Activated CD4-positive, alpha-beta T cell treated with anti-CD3 and anti-CD28 coated beads, Interleukin-2, Interleukin-6, amounts not matched to agents 100 ng/mL and 50 ng/mL, durations not matched to agents 16 hours and 8 hours (primary cell): Measurements from ENCODE around the gene XPO5.
"Not testable (repeated sequence)": the region's sequence is repeated elsewhere in the genome, so short reads cannot be mapped to it uniquely, and the experiment has no call there.

Source experiments
- DNase-seq: peaks from one replicate; pipeline ENCODE4 v3.0.0-alpha.2; 2020

Gene XPO5

DNA sequence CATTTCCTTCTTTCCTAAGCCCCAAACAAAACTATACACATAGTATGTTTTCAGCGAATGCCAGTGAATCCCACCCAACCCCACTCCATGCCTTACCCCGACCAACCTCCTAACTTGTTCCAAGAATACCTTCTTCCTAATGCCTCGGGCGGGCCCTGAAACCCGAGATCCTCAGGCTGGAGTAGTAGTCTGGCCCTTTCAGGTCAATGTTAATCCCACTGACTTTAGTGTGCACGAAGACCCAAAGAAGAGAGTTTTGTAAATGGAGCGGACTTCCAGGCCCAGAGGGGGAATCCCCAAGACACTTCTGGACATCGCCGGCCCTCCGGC is 59.5 kb downstream of the XPO5 start:
- no peak for DNase-seq

DNA sequence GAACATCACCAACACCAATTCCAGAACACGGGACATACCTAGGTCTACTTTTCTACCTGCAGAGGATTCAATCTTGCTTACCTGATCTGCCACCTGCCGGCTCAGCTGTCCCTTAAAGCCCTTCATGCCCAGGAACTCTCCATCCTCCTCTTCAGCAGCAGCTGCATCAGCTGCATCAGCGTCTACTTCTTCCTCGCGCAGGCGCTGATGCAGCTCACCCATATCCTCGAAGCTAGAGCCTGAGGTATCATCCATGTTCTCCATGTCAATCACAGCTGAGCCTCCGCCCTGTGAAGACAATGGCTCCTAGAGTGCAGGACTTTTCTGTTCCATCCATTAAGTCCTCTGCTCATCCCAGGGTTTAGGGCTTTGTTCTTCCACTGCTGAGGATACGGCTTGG is 60.0 kb downstream of the XPO5 start:
- DNase-seq: no peak

DNA sequence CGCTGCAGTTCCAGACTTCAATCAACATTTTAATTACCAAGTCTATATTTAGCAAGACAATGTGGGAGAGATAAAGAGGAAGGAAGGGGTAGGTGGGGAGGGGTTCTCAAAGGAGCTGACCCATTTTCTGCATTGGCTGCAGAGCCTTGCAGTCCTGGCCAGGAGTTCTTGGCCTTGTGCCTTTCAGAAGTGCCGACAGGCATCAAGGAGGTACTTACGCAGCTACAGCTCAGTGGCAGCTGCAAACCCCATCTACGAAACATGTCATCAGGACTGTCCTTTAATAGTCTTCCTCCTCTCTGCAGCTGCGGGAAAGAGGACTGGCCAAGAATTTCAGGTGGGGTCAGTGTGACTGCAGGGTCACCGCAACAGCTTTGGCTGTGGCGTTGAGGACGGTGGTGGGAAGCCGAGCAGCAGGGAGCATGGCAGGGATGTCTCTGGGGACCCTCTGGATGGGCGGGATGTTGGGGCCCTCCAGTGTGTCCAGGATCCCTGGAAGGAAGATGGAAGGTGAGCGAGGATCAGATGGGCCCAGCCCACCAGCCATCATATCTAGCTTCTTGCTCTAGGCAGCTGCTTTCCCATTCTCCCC is 63.9 kb downstream of the XPO5 start:
- DNase-seq: no peak

DNA sequence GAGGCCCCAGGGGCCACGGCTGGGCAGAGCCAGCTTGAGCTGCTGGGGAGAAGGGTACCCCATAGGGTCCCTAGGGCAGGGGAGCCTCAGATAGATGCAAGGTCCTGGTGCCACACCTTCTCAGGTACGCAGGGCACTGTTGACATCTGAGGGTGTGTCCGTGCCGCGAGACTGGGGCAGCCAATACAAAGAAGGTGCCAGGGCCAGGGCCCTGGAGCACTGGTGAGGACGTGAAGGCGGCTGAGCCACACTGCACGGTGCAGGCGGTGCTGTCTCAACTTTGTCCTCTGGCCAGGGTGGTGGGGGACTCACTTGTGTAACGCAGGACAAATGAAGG is 65.0 kb downstream of the XPO5 start:
- no peak for DNase-seq

DNA sequence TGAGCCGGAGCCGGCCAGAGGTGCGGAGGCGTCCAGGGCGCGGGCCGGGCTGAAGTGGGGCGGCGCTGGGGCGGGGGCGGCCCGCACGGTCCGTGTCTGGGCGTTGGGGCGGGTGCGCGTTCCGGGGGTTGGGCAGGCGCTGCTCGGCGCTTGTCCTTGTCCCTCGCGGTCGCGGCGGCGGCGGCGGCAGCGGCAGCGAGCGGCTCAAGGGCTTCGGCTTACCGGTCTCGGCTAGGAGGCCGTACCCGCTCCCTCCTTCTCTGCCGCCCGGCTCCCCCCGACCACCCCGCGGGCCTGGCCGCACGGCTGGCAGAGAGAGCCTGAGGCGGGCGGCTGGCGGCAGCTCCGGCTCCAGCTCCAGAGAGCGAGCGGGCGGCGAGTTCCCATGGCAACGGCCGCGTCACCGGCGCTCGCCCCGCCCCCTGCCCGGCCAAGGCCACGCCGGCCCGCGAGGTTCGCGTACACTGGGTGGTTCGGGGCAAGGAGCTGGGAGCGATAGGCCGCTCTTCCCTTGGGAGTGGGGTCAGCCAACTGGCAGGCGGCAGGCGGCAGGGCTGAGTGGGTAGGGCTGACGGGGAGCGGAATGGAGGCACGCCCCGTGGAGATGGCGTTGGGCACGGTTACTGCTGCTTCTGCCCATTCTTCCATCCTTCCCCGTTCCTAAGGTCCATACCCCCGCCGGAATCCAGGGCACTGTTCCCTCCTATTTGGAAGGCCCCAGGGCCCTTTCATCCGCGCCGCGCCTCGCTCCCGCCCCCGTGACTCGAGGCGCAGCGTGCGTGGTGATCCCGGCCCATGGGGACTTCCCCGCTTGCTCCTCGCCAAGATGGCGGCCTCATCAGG is 65.6 kb downstream of the XPO5 start, which contains the start of gene LRRC73:
LRRC73 (minus strand) TSS at position 363 of the 843 bp plus-strand sequence. CDS start 561 bp downstream, outside the sequence.
- DNase-seq: peak; percentile 85

DNA sequence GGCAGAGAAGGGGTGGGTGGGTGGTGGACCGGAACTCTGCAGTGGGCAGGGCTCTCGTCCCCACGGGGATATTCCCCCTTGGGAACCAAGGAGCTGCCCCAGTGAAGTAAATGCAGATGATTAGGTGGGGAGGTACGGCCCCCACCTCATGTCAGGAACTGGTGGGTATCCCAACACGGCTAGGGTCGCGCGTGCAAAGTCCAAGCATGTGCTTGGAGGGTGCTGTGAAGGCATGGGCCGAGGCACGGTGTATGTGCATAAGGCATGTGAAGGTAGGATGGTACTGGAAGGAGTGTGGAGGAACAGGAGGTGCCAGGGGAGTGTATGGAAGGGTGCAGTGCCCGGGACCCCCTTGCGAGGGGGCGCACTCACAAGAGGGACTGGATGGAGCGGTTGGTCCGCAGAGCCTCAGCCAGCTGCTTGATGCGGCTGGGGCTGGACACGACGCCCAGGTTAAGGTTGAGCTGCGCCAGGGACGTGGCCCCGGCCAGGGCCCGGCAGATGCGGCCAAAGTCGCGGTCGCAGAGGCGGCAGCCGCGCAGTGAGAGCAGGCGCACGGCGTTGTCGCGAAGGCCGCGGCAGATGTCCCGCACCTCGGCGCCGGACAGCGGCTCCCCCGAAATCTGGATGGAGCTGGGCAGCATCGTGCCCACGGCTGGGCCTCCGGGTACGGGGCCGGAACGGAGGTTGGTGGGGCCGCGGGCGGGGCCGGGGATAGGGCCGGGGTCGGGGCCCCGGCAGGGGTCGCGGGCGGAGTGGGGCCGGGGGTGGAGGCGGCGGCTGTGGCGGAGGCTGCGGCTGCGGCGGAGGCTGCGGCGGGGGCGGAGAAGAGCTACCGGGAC is 66.5 kb downstream of the XPO5 start:
- DNase-seq: no peak

DNA sequence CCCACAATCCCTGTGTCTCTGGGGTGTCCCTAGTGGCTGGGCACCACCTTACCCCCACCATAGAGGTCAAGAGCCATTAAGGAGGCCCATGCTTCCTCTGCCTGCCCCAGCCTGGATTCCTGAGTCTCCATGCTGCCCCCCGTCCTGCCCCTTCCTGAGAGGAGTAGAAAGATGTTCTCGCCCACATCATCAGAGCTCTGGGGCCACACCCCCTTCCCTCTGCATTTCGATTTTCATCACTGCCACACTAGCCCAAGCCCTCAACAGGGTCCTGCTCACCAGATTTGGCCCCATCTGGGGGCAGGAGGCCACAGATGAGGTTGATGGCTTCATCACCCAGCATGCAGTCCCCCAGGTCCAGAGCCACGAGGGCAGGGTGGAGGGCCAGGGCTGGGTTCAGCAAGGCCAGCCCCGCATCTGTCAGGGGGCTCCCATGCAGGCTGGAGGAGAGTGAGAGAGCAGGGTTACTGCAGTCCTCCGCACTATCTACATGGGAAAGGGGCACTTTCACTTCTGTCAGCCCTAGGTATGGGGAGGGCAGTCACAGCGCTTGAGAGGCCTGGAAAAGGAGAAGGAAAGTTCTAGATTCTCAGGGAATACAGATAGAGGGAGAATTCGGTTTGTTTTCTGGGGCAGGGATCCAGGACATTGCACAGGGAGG is 67.2 kb downstream of the XPO5 start:
- no peak for DNase-seq

DNA sequence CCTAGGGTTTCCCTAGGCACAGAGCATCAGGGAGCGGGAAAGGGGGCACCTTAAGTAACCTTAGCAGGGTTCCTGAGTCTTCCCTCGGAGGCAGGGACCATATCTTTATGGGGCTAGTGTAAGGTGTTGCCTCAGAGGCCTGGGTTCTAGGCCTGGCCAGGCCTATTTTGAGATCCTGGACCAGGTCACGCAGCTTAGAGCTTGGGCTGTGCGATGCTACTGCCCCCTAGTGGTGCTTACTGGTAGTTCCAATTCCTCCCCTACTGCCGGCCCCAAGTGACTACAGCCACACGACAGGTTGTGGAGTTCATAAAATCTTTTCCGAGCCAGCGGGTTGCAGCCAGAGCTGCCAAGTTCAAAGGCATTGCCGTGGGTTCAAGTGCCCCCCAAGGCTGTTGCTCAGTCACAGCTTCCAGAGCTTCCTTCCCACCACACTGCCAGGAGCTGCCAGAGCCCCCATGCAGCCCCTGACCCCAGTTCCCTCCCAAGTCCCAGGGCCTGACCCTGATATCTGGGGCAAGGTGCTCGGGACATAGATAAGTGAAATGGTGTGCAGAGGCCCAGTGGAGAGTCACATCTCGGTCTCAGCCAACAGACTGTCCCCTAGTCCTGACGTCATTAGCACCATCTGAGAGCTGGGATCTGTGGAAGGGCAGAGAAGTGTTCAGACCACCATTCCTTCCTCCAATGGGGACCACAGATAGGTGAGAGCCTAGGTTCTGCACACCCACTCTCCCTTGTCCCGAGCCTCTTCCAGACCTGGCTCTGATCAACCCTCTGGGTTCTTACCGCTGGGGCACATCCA is 69.0 kb downstream of the XPO5 start:
- DNase-seq: peak; percentile 86

DNA sequence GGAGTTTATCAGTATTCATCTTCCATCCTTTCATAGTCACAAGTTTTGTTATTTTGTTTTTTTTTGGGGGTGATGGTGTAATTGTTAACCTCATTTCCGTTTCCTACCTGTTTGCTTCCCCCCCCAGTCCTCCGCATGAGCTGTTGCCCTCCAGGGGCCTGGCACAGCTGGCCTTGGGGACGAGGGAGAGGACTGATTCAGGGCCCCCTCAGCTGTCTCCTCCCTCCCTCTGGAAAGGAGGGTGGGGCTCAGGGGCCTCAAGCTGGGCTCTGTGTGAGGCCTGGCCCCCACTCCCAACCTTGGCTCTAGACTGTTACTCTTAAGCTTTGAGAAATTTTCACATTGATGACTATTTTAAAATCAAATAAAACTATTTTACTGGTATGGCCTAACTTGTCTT is 69.7 kb downstream of the XPO5 start:
- DNase-seq: no peak

DNA sequence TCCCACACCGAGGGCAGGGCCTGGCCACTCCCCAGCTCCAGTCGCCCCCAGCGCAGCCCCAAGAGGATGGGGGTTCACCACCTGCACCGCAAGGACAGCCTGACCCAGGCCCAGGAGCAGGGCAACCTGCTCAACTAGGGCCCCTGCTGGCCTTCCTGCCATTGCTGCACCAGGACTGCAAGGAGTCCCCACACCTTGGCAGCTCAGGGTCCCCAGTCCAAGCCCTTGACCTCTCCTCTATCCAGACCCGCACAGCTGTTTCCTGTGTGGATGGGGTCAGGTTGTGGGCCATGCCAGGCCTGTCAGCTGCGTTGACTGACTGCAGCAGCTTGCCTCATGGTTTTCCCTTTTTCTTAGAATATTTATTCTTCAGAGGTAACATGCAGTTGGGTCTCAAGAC is 70.1 kb downstream of the XPO5 start:
- no peak for DNase-seq

DNA sequence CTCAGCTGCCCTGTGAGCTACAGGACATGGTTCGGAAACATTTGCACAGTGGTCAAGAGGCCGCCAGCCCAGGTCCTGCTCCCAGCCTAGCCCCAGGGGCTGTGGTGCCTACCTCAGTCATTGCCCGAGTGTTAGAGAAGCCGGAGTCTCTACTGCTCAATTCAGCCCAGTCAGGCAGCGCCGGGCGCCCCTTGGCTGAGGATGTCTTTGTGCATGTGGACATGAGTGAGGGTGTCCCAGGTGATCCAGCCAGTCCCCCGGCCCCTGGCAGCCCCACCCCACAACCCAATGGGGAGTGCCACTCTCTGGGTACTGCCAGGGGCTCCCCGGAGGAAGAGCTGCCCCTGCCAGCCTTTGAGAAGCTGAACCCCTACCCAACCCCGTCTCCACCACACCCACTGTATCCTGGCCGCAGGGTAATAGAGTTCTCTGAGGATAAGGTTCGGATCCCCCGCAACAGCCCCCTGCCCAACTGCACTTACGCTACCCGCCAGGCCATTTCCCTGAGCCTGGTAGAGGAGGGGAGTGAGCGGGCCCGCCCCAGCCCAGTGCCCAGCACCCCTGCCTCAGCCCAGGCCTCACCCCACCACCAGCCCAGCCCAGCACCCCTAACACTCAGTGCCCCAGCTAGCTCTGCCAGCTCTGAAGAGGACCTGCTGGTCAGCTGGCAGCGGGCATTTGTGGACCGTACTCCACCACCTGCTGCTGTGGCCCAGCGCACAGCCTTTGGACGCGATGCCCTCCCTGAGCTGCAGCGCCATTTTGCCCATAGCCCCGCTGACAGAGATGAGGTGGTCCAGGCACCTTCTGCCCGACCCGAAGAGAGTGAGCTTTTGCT is 70.9 kb downstream of the XPO5 start:
- no peak for DNase-seq

DNA sequence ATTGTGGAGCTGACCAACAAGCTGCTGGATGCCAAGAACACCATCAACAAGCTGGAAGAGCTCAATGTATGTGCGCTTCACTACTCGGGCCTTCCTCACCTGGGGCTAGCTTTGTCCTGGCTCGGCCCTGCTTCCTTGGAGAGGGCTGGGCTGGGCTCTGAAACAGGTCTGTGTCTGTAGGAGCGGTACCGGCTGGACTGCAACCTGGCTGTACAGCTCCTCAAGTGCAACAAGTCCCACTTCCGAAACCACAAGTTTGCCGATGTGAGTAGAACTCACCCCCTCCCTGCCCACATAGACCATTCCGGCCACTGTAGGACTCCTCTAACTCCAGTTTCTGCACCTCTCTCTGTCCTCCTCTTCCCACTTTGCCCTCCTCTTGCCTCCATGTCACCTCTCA is 72.4 kb downstream of the XPO5 start:
- no peak for DNase-seq

DNA sequence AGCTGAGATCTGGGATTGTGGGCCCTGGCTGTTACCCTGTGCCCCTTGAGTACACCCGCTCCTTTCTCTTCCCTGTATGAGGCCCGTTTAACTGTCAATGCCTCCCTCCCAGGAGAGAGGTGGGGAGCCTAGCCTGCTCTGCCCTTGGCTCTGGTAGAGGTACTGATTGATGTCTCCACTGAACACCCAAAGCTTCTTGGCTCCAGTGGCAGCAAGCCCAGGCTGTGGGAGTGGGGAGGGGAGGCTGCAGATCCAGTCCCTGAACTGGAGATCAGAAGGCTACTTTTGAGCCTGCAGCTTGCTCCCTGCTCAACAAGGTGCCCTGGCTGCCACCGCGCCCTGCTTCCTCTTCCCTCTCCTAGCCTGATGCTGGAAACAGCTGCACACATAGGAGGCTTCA is 73.2 kb downstream of the XPO5 start:
- no peak for DNase-seq

DNA sequence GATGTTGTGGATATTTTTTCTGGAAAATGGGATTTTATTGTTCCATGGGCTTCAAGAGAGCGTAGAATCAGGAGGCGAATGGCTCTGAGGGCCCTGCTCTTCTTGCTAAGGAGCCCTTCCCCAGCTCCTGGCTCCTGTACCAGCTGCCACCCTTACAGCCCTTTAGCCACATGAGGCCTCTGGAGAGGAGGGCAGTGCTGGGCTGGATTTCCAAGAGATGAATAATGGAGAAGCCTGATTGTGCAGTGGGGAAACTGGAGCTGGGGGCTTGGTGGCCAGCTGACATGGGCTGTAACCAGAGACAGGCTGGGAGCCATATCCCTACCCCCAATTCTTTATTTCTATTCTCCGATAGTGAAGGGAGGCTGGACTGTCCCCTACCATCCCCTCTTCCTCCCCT is 74.9 kb downstream of the XPO5 start:
- DNase-seq: no peak

DNA sequence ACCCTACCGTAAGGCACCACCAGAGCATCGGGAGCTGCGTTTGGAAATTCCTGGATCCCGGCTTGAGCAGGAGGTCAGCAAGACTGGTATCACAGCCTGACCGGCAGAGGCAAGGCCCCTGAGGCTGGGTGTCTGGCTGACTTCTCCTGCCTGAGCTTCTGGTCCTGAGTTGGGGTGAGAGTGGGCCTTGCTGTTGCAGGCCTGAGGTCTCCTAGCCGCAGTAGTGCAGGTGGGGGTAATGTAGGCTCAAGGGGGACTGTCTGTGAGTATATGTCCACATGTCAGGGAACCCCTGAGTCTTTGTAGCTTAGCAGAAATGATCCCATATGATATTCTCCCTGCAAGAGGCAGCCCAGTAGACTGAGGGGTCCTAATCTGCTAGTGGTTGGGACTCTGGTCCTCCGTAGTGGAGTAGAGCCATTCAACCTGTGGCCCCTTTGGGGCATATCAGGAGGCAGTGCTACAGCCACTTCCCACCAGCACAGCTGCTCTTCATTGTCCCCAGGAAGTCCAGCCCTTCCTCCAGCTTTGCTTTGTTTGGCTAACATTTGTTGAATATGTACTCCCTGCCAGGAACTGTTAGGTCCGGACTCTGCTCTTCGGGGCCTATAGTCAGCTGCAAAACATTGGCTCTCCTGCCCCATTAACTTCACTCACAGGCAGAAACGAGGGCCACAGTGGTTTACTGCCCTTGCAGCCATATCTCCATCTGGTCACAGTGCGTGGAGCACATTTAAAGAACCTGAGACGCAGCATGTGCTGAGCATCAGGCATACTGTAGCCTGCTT is 76.6 kb downstream of the XPO5 start:
- DNase-seq: no peak

DNA sequence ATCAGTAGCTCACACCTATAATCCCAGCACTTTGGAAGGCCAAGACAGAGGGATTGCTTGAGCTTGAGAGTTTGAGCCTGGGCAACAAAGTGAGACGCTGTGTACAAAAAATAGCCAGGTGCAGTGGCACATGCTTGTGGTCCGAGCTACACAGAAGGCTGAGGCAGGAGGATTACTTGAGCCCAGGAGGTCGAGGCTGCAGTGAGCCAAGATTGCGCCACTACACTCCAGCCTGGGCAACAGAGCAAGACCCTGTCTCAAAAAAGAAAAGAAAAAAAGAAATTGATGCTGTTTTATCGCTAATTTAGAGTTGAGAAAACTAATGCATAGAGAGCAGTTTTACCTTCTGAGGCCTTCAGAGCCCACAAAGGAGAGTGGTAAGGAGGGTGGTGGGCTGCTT is 77.5 kb downstream of the XPO5 start:
- DNase-seq: not testable (repeated sequence)

DNA sequence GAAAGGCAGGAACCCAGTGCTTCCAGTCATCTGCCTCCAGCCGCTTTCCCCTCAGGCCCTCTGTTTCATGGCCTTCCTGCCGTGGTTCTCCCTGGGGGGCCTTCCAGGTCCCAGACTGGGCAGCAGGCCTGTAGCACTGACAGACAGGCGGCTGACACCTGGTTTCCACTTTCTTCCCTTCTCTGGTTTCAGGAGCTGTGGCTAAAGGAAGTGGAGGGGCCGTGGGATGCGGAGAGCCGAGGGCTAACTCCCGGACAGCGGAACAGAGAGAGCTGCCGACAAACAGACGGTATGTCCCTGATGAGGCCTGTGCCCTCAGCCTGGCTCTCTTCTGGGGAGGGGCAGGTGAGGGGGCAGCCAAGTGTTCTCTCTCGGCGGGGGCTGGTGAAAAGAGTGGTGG is 78.1 kb downstream of the XPO5 start:
- DNase-seq: no peak

DNA sequence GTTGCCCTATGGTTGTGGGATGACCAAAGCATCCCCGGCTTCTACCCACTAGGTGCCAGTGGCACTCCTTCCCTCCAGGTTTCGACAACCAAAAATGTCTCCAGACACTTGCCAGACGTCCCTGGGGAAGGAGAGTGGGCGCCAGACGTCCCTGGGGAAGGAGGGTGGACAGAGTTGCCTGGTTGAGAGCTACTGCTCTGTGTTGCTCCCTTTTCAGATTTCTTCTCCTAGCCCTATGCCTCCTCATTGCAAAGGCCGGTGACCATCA is 78.8 kb downstream of the XPO5 start:
- no peak for DNase-seq

DNA sequence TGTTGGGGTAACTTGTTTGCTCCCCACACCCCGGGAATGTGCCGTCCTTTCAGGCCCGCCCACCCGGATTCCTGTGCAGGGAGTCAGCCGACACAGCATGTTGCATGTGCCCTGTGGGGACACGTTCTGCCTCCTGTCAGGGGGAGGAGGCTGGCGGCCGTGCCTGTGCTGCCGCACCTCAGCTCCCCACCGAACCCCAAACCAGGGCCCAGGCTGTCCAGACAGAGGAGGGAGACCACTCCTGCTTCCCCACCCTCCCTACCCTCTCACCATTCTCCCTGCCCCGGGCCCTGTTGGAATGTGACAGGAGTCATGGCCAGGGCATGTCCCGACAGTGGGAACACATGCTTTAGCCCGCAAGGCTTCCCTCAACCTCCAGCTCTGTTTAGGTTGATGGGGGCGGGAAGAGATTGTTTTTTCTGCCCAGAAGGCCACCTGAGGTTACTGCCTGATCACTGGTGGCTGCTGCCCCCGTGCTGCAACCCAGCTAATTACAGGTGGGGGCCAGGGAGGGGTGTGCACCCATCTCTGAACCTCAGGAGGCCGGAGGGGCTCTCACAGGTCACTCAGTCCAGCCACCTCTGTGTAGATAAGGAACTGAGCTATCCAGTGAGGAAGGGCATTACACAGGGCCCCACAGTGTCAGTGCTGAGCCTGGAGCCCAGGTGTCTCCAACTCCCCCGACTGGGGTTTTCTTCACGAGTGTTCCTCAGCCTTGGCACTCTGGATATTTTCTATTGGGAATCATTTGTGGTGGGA is 79.3 kb downstream of the XPO5 start:
- peak; percentile 26 for DNase-seq

DNA sequence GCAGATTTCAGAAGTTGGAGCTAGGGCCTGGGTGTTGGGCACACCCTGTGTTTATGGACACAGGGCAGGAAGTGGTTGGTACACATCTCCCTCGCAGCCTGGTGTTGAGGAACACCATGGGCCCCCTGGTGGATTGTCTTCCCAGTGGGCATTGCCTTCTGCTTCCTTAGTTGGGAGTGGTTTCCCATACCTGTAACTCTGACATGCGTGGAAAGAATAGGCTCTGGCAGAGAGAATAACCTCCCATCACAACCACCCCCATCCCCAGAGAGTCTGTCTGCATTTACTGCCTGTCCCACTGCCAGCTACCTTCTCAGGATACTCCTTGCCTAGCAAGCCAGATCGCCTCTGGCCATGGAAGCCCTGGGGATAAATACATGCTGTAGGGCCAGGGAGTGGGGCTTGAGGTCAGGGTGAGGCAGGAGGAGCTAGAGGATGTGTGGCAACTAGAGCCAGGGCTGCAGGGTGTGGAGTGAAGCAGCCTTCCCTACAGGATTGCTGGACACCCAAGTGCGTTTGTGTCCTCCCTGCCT is 80.4 kb downstream of the XPO5 start:
- DNase-seq: no peak
